GM19395 (cell line): Measurements from ENCODE around the gene POMT2.

Source experiments
- ATAC-seq: cut with Tn5 transposase; IDR thresholded peaks from one replicate; pipeline ENCODE4 v1.9.1; 2021; ENCODE audit warnings: mild to moderate bottlenecking, moderate library complexity; ENCODE audit not compliant: unreplicated experiment

The POMT2 gene

DNA sequence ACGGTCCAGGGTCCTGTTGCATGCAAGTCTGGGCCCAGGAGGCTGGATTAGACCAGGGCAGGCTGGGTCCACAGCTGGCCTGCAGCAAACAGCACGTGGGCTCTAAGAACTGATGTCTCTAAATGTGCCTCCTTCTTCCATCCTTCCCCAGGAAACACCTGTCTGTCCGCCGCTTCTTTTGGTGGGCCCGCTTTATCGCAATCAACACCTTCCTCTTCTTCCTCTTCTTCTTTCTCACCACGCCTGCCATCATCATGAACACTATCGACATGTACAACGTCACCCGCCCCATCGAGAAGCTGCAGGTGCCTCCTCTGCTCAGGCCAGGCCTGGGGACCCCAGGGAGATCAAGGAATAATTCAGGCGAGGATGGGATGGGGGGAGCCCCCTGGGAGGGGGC, 77.9 kb downstream of the POMT2 start:
- ATAC-seq = no peak

DNA sequence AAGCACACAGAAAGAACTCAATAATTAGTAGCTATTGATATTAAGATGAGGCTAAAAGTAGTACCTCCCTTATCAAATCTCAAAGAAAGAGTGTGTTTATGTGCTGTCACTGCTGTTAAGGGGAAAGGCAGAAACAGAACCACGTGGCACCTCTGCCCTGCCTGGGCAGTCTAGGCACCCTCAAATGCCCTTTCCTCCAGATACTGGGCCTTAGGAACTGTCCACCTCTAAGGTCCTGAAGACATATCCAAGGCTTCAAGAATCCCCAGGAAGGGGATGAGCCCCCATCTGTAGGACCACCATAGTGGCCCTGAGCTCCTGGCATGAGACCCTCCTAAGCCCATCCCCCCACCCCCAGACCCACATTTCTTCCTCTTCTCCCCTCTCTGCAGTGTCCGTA, 78.7 kb downstream of the POMT2 start:
- no peak for ATAC-seq

DNA sequence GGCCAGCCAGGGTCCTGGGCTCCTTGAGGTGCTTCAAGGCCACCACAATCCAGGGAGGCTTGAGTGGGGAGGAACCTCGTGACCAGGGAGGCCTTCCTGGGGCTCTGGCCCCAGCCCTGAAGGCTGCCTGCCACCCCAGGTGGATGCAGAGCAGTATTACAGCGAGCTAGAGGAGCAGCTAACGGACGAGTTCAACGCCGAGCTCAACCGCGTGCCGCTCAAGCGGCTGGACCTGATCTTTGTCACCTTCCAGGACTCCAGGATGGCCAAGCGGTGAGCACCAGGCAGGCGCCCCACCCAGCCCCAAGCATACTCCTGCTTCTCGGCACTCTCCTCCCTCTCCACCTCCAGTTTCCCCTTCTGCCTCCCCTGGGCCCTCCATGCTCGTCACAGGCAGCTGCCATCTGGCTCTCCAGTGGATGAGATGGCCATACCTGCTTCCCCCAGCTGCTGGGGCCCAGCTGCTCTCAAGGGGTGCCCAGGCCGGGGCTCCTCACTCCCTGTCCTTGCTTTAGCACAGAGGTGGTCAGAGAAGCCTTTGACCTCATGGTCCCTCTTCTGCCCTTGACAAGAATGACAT, 80.3 kb downstream of the POMT2 start:
- no peak for ATAC-seq

DNA sequence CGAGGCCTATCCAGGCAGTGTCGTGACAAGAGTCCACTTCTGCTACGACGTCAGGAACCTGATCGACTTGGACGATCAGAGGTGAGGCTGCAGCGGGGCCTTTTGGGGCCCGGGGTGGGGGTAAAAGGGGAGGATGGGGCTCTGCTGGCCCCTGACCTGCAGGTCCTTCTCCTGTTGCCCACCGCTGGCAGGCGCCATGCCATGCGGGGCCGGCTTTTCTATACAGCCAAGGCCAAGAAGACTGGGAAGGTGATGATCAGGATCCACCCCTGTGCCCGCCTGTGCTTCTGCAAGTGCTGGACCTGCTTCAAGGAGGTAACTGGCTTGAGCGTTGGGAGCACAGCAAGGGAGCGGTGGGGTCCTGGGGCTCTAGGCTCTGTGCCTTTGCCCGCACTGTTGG, 81.3 kb downstream of the POMT2 start:
- ATAC-seq = no peak

DNA sequence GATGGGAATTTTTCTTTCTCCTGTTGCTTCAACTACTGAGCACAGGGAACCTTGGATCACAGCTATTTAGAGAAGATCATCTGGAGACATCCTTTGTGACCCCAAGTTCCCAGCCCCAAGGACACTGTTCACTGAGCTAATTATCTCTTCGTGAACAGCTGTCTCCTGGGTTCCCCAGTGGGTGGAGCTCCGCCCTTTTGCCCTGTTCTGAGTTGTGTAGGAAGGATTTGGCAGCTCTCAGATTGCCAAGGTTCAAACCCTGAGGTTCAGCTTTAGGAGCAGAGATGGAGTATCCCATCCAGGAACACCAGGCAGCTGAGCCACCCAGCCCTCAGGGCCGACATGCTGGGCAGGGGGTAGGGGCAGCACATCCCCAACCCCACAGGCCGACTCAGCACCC, 81.7 kb downstream of the POMT2 start:
- ATAC-seq = no peak

DNA sequence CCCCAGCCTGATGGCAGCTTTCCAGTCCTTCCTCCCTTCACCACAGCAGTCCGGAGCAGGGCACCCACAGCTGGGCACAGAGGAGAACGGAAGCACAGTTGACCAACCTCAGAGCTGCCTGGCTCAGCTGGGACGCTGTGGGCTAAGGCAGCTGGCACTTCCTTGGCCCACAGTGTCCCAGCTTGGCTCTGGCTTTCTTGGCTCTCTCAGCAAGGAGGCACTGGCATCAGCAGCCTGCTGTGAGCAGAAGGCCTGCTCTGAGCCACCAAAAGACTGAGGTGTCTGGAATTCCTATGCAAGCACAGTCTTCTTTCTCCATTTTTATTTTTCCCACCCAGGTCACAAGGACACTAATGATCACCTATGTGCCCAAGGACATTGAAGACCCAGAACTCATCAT, 82.3 kb downstream of the POMT2 start:
- no peak for ATAC-seq

DNA sequence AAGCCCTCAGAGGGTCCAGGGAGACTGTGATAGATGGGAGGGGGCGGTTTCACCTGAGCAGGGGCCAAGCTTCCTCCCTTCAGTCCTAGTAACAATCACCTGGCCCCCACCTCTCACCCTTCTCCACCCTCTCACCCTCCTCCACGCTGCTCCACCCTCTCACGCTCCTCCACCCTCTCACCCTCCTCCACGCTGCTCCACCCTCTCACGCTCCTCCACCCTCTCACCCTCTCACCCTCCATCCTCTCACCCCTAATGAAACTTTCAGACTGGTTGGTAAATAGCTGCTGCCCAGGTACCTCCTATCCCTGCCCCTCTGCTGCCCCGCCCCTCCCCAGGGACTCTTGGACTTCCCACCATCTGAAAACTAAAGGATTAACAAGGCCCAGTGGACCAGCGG, 83.9 kb downstream of the POMT2 start:
- no peak for ATAC-seq

DNA sequence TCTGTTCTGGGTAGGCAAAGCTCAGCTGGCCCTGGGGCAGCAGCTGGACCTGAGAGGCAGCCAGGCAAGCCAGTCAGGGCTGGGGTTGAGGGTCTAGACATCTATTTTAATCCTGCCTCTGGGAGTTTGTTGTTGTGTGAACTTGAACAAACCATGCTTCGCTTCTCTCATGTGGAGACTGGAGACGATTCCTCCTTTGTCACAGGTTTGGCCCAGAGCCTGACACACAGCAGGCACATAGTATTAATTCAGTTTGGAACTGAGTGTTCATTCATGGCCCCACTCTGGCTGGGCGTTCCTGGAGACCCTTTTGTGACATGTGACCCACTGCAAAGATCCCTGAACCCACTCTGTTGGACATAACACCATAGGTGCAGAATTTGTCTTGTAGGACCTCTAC, 89.0 kb downstream of the POMT2 start:
- no peak for ATAC-seq

DNA sequence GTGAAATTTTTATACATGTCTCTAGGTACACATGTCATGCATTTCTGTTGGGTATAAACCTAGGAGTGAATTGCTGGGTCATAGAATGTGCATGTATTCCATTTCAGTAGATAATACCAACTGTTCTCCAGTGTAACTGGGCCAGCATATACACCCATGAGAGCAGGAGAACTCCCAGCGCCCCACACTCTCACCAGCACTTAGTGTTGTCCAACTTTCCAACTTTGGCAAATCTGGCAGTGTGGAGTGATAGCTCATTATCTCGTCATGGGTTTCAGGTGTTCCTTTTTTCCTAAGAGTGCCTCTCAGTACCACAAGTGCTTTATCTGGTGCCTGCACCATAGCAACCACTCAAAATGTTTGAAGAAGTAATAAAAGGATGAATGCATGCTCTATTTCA, 89.8 kb downstream of the POMT2 start:
- ATAC-seq = no peak

DNA sequence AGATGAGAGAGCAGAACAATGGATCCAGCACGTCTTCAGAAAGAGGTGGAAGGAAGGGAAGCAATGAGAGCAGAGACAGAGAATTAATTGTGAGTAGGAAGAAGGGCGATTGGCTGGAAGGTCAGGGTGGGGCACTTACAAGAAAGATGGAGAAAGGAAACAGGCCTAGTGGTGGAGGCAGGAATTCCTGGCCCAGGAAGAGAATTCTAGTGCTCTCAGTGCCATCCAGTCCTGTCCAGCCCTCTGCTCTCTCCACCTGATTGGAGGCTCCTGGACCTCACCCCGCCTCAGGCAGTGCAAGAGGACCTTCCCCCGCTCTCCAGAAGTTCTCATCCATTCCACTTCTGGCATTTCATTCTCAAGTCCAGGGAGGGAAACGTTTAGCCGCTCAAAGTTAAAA, 92.6 kb downstream of the POMT2 start:
- ATAC-seq = no peak

DNA sequence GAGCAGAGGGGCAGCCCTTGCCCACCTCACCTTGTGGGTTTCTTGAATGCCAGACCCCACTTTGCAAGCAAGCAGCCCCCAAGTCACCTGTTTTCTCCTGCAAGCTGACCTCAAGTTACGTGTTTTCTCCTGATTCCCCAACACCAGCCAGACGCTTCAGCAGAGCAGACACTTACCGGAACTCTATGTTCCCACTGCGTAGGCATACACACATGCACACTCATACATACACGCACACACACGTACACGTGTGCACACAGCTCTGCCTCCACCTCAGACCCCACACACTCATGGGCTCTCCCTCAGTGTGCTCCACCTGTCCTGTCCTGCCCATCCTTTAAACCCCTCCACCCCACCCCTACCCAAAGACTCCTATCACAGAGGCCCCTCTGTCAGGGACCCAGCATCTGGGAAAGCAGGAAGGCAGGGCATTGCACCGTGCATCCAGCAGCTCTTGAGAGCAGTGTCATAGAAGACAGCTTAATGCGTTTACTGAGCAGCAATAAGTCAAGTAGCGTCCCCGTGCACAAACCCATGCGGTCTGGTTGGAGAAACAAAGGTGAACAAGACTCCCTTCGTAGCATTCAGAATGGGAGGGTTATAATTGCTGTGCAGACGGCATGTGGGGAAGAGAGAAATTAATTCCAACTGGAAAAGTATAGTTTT, 94.7 kb downstream of the POMT2 start:
- ATAC-seq = no peak

DNA sequence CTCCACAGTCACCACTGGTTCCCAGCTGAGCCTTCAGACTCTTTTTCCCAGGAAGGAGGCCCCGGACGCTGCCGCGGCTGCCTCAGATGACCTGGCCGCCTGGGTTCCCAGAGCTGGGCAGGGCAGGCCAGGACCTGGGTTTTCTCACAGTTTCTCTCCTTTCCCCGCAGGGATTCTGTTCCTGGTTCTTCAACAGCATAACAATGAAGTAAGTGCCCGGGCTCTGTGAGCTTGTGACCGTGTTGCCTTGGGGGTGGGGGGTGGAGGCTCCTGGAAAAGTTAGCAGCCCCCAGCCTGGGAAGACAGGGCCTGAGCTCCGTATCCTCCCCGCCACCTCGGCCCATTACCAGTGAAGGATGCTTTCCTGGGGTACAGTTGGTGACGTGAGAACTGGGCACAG, 95.4 kb downstream of the POMT2 start:
- ATAC-seq = no peak
